IPS-18a (cell line): Measurements from ENCODE around the gene SULF2.

ENCODE experiments used
- H3K27ac ChIP-seq: one replicate; pipeline ENCODE4 v1.5.1; 2013; ENCODE audit warnings: low read length
- H3K27me3 ChIP-seq: one replicate; pipeline ENCODE4 v1.6.1; 2013; ENCODE audit warnings: mild to moderate bottlenecking, low read length; ENCODE audit not compliant: control insufficient read depth, insufficient read depth
- H3K36me3 ChIP-seq: one replicate; pipeline ENCODE4 v1.6.1; 2013; ENCODE audit warnings: low read depth, low read length; ENCODE audit not compliant: control insufficient read depth
- H3K4me1 ChIP-seq: one replicate; pipeline ENCODE4 v1.6.1; 2013; ENCODE audit warnings: low read depth, low read length; ENCODE audit not compliant: control insufficient read depth
- H3K4me3 ChIP-seq: one replicate; pipeline ENCODE4 v1.5.1; 2013; ENCODE audit warnings: low read length
- H3K9ac ChIP-seq: one replicate; pipeline ENCODE4 v1.6.1; 2013; ENCODE audit warnings: mild to moderate bottlenecking, low read length, moderate library complexity
- H3K9me3 ChIP-seq: one replicate; pipeline ENCODE4 v1.6.1; 2013; ENCODE audit warnings: low read depth, low read length; ENCODE audit not compliant: control insufficient read depth

The SULF2 gene

DNA sequence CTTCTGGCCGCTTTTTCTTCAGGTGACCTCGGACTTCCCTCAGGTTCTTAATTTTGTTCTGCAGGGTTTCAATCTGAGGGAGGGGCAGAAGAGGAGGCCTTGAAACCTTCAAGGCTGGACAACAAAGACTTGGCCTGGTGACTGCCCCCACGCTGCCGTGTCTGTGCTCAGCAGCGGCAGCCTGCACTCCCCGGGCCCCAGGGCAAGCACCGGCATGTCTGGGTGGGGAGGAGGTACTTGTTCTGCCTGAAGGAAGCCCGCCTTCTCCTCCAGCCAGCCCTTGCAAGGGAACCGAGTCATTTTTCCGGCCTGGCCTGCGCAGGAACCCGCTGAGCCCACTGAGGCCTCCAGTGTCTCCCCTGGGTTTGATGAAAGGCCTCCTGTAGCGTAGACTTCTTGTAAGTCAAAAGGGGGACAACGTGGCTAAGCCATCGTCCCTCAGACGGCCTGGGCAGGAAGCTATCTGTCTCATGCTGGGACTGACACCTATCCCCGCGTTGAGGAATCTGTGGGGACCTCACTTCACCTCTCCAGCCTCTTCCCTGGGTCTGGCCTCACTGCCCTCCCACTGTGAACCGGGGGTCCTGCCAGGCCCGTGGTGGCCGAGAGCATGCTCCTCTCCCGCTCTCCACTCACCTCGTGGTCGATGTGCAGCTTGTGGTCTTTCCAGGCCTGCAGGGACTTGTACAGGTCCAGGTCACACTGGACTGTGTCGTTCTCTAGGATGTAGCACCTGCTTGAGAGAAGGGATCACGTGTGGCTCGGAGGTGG, 119.9 kb downstream of the SULF2 start:
- H3K4me1 ChIP-seq = peaks cover 5% of the 10 kb centered on the region
- H3K9me3 ChIP-seq = no peaks in the 10 kb centered on the region
- H3K4me3 ChIP-seq = no peak overlapping the region
- no peaks in the 10 kb centered on the region for H3K27me3 ChIP-seq
- H3K9ac ChIP-seq = no peak overlapping the region
- peaks cover 14% of the 10 kb centered on the region for H3K36me3 ChIP-seq
- no peak overlapping the region for H3K27ac ChIP-seq

DNA sequence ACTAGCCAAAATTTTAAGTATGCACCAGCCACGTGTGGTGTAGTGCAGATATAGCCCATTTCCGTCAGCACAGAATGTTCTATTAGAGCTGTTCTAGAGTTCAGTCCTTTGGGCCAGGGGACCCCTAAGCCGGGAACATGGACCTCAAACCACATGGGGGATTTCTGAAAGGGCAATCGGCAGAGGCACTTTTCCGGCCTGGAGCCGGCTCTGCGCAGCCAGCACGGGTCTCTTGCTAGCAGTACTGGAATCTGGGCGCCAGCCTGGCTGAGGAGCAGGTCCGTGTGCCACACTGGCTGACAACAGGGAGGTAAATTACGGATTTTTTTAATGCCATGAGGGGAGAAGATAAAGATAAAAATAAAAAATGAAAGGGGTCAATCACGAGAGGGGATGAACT, 120.5 kb downstream of the SULF2 start:
- no peak overlapping the region for H3K27ac ChIP-seq
- H3K36me3 ChIP-seq = peaks cover 14% of the 10 kb centered on the region
- no peak overlapping the region for H3K4me3 ChIP-seq
- no peaks in the 10 kb centered on the region for H3K27me3 ChIP-seq
- no peaks in the 10 kb centered on the region for H3K9me3 ChIP-seq
- peaks cover 5% of the 10 kb centered on the region for H3K4me1 ChIP-seq
- no peak overlapping the region for H3K9ac ChIP-seq

DNA sequence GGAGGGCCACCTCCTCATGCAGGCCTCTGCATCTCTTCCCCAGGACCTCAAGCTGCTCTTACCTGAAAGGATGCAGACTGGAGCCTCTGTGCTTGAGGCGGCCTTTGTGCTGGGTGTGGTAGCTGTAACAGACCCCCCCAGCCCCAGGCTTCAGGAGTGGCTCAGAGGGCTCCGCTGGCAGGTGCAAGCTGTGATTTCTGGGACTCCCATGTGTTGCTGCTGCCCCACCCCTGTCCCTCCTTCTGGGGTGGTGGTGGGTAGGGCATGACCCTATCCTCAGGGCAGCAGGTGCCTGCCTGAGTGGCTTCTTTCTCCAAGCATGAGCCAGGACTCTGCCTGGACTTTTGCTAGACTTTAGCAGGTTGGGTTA, 121.2 kb downstream of the SULF2 start:
- Histone ChIP-seq H3K9me3 (no peaks in the 10 kb centered on the region), H3K4me1 (peaks cover 5% of the 10 kb centered on the region), H3K4me3 (no peak overlapping the region), H3K9ac (no peak overlapping the region), H3K36me3 (peaks cover 14% of the 10 kb centered on the region), H3K27me3 (no peaks in the 10 kb centered on the region), H3K27ac (no peak overlapping the region)

DNA sequence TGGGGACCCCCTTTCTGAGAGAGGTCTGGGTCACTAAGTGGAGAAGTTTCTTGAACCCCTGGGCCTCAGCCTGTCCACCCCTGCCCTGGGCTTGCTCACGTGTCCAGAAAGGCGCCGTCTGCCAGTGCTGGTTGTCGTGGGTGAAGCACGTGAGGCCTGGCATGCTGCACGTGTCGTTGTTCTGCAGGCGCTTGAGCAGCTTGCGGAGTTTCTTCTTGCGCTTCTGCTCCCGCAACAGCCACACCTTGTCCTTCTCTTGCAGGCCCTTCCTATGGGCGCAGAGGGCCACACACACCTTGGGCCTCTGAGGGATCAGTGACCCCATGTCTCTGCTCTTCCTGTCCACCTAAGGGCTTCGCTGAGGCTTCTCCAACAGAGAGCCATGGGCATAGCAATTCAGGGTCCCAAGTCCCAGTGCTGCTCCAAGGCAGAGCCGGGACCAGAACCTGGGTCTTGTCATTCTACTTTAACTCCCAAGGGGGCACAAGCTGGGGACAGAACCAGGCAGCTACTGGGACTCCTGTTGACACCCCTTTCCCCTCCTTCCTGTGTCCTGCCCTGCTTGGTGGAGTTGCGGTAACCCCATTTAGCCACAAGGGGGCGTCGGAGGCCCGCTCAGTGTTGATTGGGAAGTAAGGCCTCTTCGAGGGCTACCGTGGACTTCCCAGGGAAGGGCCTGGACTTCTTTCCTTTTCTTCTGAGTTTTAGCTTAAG, 121.8 kb downstream of the SULF2 start:
- Histone ChIP-seq H3K27me3 (no peaks in the 10 kb centered on the region), H3K4me3 (no peak overlapping the region), H3K36me3 (peaks cover 15% of the 10 kb centered on the region), H3K9ac (no peak overlapping the region), H3K9me3 (no peaks in the 10 kb centered on the region), H3K4me1 (peaks cover 5% of the 10 kb centered on the region), H3K27ac (no peak overlapping the region)

DNA sequence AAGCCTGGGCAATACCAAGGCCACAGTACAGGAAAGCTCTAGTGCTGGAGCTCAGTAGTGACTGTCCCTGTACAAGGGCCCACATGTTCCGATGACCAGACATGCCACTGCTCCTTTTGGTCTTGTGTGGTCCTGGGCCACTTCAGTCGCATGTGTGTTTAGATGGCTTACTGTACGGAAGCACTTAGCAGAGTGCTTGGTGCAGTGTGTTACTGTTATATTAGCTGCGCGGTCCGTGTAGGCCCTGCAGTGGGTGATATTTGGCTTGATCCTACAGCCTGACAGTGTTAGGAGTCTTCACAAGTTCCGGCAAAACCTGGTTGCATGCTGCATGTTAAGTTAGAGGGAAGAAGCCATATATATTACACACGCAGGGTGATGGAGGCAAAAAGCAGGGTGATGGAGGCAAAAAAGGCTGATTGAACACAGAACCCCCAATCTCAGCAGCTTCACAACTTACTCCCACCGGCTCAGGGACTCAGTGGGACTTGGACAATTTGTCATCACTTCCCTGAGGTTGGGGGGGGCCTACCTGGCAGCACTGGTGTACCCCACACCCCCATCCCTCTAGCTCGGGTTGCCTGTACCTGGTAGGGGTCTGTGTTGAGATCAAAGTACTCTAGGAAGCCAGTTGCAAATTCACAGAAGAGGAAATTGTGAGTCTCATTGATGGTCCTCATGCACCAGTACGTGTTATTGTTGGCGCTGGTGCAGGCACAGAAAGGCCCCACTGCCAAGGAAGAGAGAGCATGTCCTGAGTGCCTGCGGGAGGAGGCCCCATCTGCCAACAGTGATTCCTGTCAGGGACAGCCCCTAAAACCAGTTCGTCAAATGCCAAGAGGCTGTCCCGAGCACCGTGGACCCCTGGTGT, 122.6 kb downstream of the SULF2 start:
- H3K4me3 ChIP-seq = no peak overlapping the region
- H3K36me3 ChIP-seq = peaks cover 21% of the 10 kb centered on the region
- no peaks in the 10 kb centered on the region for H3K27me3 ChIP-seq
- peaks cover 5% of the 10 kb centered on the region for H3K4me1 ChIP-seq
- H3K9ac ChIP-seq = no peak overlapping the region
- H3K27ac ChIP-seq = no peak overlapping the region
- no peaks in the 10 kb centered on the region for H3K9me3 ChIP-seq

- no peak overlapping the region for H3K9ac ChIP-seq
- peaks cover 27% of the 10 kb centered on the region for H3K36me3 ChIP-seq
- H3K4me1 ChIP-seq = peaks cover 5% of the 10 kb centered on the region
- no peak overlapping the region for H3K27ac ChIP-seq
- H3K4me3 ChIP-seq = no peak overlapping the region
- no peaks in the 10 kb centered on the region for H3K27me3 ChIP-seq
- no peaks in the 10 kb centered on the region for H3K9me3 ChIP-seq
These were observed 123.6 kb downstream of the SULF2 start for GRCh38 chr20:47661714-47662113.

DNA sequence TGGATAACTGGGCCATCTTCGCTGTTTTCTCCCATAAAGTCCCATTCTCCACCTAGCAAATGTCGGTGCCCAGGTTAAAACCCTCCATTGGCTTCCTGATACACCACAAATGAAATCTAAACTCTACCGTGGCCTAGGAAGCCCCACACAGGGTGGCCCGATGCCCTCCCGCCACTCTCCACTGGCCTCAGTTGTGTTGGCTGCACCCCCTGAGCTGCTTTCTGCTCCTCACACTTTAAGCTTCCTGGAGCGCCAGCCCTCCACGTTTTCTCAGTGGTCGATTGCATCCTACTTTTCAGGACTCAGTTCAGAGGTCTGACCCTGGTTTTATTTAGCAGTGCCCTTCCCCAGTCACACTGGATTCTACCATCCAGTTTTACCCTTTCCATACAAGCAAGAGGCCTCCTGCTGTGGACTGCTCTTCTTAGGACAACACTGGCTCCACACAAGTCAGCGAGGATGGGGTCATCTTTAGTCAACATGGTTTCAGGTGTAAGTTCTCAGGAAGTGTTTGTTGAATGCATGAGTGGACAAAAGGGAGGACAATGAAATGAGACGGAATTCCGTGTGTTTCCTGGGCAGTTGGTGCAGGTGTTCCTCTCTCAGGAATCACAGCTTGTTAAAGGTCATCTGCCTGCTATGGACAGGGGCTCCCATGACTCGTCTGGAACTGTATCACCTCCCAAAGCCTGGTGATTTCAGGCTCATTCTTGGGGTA, 124.1 kb downstream of the SULF2 start:
- peaks cover 27% of the 10 kb centered on the region for H3K36me3 ChIP-seq
- no peaks in the 10 kb centered on the region for H3K27me3 ChIP-seq
- H3K4me1 ChIP-seq = peaks cover 5% of the 10 kb centered on the region
- H3K27ac ChIP-seq = no peak overlapping the region
- no peak overlapping the region for H3K4me3 ChIP-seq
- H3K9ac ChIP-seq = no peak overlapping the region
- H3K9me3 ChIP-seq = no peaks in the 10 kb centered on the region

GRCh38 chr20:47660602-47660905, 124.7 kb downstream of the SULF2 start:
- Histone ChIP-seq H3K27ac (no peak overlapping the region), H3K9me3 (no peaks in the 10 kb centered on the region), H3K36me3 (peaks cover 27% of the 10 kb centered on the region), H3K27me3 (no peaks in the 10 kb centered on the region), H3K9ac (no peak overlapping the region), H3K4me1 (peaks cover 5% of the 10 kb centered on the region), H3K4me3 (no peak overlapping the region)

- no peaks in the 10 kb centered on the region for H3K27me3 ChIP-seq
- peaks cover 30% of the 10 kb centered on the region for H3K36me3 ChIP-seq
- no peak overlapping the region for H3K4me3 ChIP-seq
- no peak overlapping the region for H3K9ac ChIP-seq
- H3K27ac ChIP-seq = no peak overlapping the region
- no peaks in the 10 kb centered on the region for H3K9me3 ChIP-seq
- peaks cover 9% of the 10 kb centered on the region for H3K4me1 ChIP-seq
These were observed 125.2 kb downstream of the SULF2 start for GRCh38 chr20:47659904-47660601.

DNA sequence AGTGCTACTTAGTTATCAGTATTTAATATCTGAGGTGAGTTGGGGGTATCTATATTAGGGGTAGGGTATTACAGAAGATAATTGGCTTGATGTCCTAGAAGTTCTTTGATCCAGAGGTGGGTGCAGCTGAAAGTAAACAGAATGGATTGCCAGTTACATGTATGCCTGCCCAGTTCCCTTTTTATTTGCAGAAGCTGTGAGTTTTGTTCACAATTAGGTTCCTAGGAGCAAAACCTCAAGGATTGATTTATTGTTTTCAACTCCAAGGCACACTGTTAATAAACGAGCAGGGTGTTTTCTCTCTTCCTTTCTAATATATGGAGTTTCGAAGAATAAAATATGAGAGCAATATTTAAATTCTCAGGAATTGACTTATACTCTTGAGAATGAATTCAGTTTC, 129.0 kb downstream of the SULF2 start:
- H3K9ac ChIP-seq = no peak overlapping the region
- no peak overlapping the region for H3K4me3 ChIP-seq
- H3K4me1 ChIP-seq = peaks cover 23% of the 10 kb centered on the region
- no peak overlapping the region for H3K27ac ChIP-seq
- no peaks in the 10 kb centered on the region for H3K27me3 ChIP-seq
- H3K36me3 ChIP-seq = peaks cover 40% of the 10 kb centered on the region
- H3K9me3 ChIP-seq = no peaks in the 10 kb centered on the region

- no peak overlapping the region for H3K27ac ChIP-seq
- H3K36me3 ChIP-seq = peaks cover 38% of the 10 kb centered on the region
These were observed 129.6 kb downstream of the SULF2 start for GRCh38 chr20:47655635-47656034.

More at GRCh38 chr20:47655635-47656034, 129.6 kb downstream of the SULF2 start:
- Histone ChIP-seq H3K9ac (no peak overlapping the region), H3K9me3 (no peaks in the 10 kb centered on the region), H3K4me1 (peaks cover 23% of the 10 kb centered on the region), H3K4me3 (no peak overlapping the region), H3K27me3 (no peaks in the 10 kb centered on the region)
